AG04450 (cell line): ENCODE data around the gene MRPS12. TPM values are rescaled to one million over a fixed set of nuclear protein-coding genes. Genes with fewer than 3 reads are reported as not detected.

Experiments
- CTCF ChIA-PET: fragments of 300-600, 350-600 bp; formaldehyde crosslinking; extraction: SDS; loops from one replicate; lab custom pipeline; 2022; ENCODE audit warnings: antibody characterized with exemption, inconsistent platforms; lab: Charles Lee
- POLR2A ChIA-PET: fragments of 350-600 bp; formaldehyde crosslinking; extraction: SDS; loops from one replicate; lab custom pipeline; 2021; ENCODE audit warnings: antibody characterized with exemption, inconsistent platforms; lab: Yijun Ruan, JAX
- DNase-seq: peaks from one replicate; pipeline ENCODE4 v3.0.0-alpha.2; 2011; ENCODE audit warnings: low read depth, low spot score
- H3K27ac ChIP-seq: one replicate; pipeline ENCODE4 v1.5.1; 2012; ENCODE audit warnings: low read depth, low read length, control low read depth
- H3K27me3 ChIP-seq: one replicate; pipeline ENCODE4 v1.6.0; 2012; ENCODE audit warnings: low read length; ENCODE audit not compliant: control insufficient read depth, insufficient read depth
- H3K4me3 ChIP-seq: 2 replicates; pipeline ENCODE4 v1.5.1; 2011; ENCODE audit warnings: mild to moderate bottlenecking, low read depth, low read length, control low read depth
- H3K9me3 ChIP-seq: 2 replicates; pipeline ENCODE4 v1.5.1; 2012; ENCODE audit warnings: low read length; ENCODE audit not compliant: control insufficient read depth, insufficient read depth
- CTCF ChIP-seq: IDR thresholded peaks from 2 replicates; pipeline ENCODE4 v1.5.1; 2011; ENCODE audit warnings: low read depth, low read length, control low read depth, inconsistent platforms
- polyA plus RNA-seq: library from polyadenylated mRNA; depleted of rRNA; stranded (reverse); fragments of >200 nt; gene quantifications from 2 replicates; pipeline ENCODE4 v1.2.3, GENCODE V29; 2011

MRPS12 gene
- polyA plus RNA-seq, 1 experiment: 19.7 TPM

- CTCF ChIA-PET: interaction anchor here (0.9 kb wide), 1 partner anchor 11 kb away, joined by 3 read pairs; the partner anchor contains the start of genes MRPS12 and SARS2
- POLR2A ChIA-PET: interaction anchor here (0.8 kb wide), 1 partner anchor 9 kb away, joined by 3 read pairs; no protein-coding TSS in a partner anchor
Observed at GRCh38 chr19:38941979-38942378, 11.2 kb downstream of the MRPS12 start.

GRCh38 chr19:38942471-38943181 lies 11.9 kb downstream of the MRPS12 start:
- ChIA-PET POLR2A (interaction anchor here (0.7 to 0.8 kb wide), 2 partner anchors 9 to 95 kb away, joined by 3 read pairs; no protein-coding TSS in a partner anchor), CTCF (interaction anchor here (0.9 kb wide), 1 partner anchor 12 kb away, joined by 3 read pairs; the partner anchor contains the start of genes MRPS12 and SARS2)
- no peak for DNase-seq
- no peak overlapping the region for H3K4me3 ChIP-seq
- H3K27me3 ChIP-seq: no peaks in the 10 kb centered on the region
- TF ChIP-seq CTCF: no peak
- no peak overlapping the region for H3K27ac ChIP-seq
- H3K9me3 ChIP-seq: no peaks in the 10 kb centered on the region

More at GRCh38 chr19:38941979-38942378, 11.2 kb downstream of the MRPS12 start:
- no peak for TF ChIP-seq CTCF
- Histone ChIP-seq H3K27ac (no peak overlapping the region), H3K27me3 (no peaks in the 10 kb centered on the region), H3K4me3 (no peak overlapping the region), H3K9me3 (no peaks in the 10 kb centered on the region)
- no peak for DNase-seq

- no peak overlapping the region for H3K4me3 ChIP-seq
- H3K27me3 ChIP-seq: no peaks in the 10 kb centered on the region
- POLR2A ChIA-PET: no interaction called here
- CTCF ChIA-PET: interaction anchor here (1.4 kb wide), 1 partner anchor 15 kb away, joined by 3 read pairs; the partner anchor contains the start of genes MRPS12 and SARS2
- TF ChIP-seq CTCF: no peak
- no peak for DNase-seq
- no peaks in the 10 kb centered on the region; the same call in 1 of the 2 replicates for H3K9me3 ChIP-seq
- no peak overlapping the region for H3K27ac ChIP-seq
Observed at GRCh38 chr19:38944981-38945506, 14.3 kb downstream of the MRPS12 start.

DNA sequence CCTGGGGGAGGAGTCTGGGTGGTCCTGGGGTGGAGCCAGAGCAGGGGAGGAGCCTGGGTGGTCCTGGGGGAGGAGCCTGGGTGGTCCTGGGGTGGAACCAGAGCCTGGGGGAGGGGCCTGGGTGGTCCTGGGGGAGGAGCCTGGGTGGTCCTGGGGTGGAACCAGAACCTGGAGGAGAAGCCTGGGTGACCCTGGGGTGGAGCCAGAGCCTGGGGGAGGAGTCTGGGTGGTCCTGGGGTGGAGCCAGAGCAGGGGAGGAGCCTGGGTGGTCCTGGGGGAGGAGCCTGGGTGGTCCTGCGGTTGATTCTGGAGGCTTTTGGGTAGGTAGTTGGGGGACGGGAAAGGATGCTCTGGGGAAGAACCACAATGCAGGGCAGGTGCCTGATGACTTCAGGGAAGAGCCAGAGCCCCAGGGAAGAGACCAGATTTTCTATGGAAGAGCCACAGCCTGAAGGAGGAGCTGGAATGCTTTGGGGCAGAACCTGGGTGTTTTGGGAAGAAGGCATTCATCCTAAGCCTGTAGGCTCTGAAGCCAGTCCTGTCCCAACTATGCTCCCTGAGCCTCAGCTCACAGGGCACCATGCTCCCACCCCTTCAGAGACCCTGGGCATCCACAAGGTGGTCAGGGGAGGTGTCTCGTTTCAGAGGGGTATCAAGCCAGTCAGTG lies 15.0 kb downstream of the MRPS12 start:
- Histone ChIP-seq H3K27me3 (no peaks in the 10 kb centered on the region), H3K9me3 (no peaks in the 10 kb centered on the region; the same call in 1 of the 2 replicates), H3K4me3 (no peak overlapping the region), H3K27ac (no peak overlapping the region)
- POLR2A ChIA-PET: no interaction called here
- CTCF ChIA-PET: interaction anchor here (1.4 kb wide), 1 partner anchor 15 kb away, joined by 3 read pairs; the partner anchor contains the start of genes MRPS12 and SARS2
- no peak for TF ChIP-seq CTCF
- DNase-seq: no peak
